H9 (cell line): ENCODE measurements around the gene NFYC. TPM values are rescaled to one million over a fixed set of nuclear protein-coding genes. Genes with fewer than 3 reads are reported as not detected.

Source experiments
- DNase-seq: peaks from one replicate; pipeline ENCODE4 v3.0.0-alpha.2; 2017
- H2AFZ ChIP-seq: one replicate; pipeline ENCODE4 v1.6.1; 2013; ENCODE audit warnings: mild to moderate bottlenecking, low read length, control low read depth, moderate library complexity
- H2AK5ac ChIP-seq: 2 replicates; pipeline ENCODE4 v1.6.1; 2013; ENCODE audit warnings: low read length, control low read depth, mixed read lengths; ENCODE audit not compliant: insufficient read length
- H2BK120ac ChIP-seq: one replicate; pipeline ENCODE4 v1.6.1; 2013; ENCODE audit warnings: low read depth, mild to moderate bottlenecking, low read length, control low read depth, inconsistent platforms; ENCODE audit not compliant: poor library complexity, severe bottlenecking
- H2BK12ac ChIP-seq: 2 replicates; pipeline ENCODE4 v1.6.1; 2013; ENCODE audit warnings: low read length, control low read depth, mixed read lengths, low read depth; ENCODE audit not compliant: insufficient read length
- H2BK15ac ChIP-seq: 2 replicates; pipeline ENCODE4 v1.6.1; 2013; ENCODE audit warnings: low read depth, low read length, control low read depth
- H2BK20ac ChIP-seq: one replicate; pipeline ENCODE4 v1.6.1; 2013; ENCODE audit warnings: low read depth, mild to moderate bottlenecking, low read length, control low read depth, inconsistent platforms; ENCODE audit not compliant: poor library complexity, severe bottlenecking
- H2BK5ac ChIP-seq: 2 replicates; pipeline ENCODE4 v1.6.1; 2013; ENCODE audit warnings: low read length, control low read depth, mixed read lengths; ENCODE audit not compliant: insufficient read length
- H3K14ac ChIP-seq: 2 replicates; pipeline ENCODE4 v1.6.1; 2013; ENCODE audit warnings: low read length, control low read depth; ENCODE audit not compliant: insufficient read depth
- H3K18ac ChIP-seq: 2 replicates; pipeline ENCODE4 v1.6.1; 2013; ENCODE audit warnings: low read depth, mild to moderate bottlenecking, mixed read lengths, low read length, control low read depth; ENCODE audit not compliant: insufficient read length
- H3K23ac ChIP-seq: 2 replicates; pipeline ENCODE4 v1.6.1; 2013; ENCODE audit warnings: low read length, control low read depth, mixed read lengths, low read depth; ENCODE audit not compliant: insufficient read length
- H3K23me2 ChIP-seq: 2 replicates; pipeline ENCODE4 v1.6.1; 2013; ENCODE audit warnings: low read depth, mild to moderate bottlenecking, mixed read lengths, low read length, control low read depth; ENCODE audit not compliant: insufficient read length, poor library complexity, severe bottlenecking
- H3K27ac ChIP-seq: 2 replicates; pipeline ENCODE4 v1.5.1; 2013; ENCODE audit warnings: low read length, control low read depth, mixed read lengths, low read depth; ENCODE audit not compliant: insufficient read length
- H3K27me3 ChIP-seq: 2 replicates; pipeline ENCODE4 v1.6.1; 2013; ENCODE audit warnings: low read length, control low read depth, inconsistent platforms; ENCODE audit not compliant: insufficient read depth
- H3K4ac ChIP-seq: 2 replicates; pipeline ENCODE4 v1.6.1; 2013; ENCODE audit warnings: low read depth, mild to moderate bottlenecking, control low read depth, inconsistent platforms, low read length, moderate library complexity
- H3K4me1 ChIP-seq: 2 replicates; pipeline ENCODE4 v1.6.1; 2013; ENCODE audit warnings: low read length, control low read depth, inconsistent platforms; ENCODE audit not compliant: insufficient read depth
- H3K4me2 ChIP-seq: 2 replicates; pipeline ENCODE4 v1.6.1; 2013; ENCODE audit warnings: low read length, control low read depth, mixed read lengths; ENCODE audit not compliant: insufficient read length, insufficient read depth
- H3K56ac ChIP-seq: 2 replicates; pipeline ENCODE4 v1.6.1; 2013; ENCODE audit warnings: low read depth, mild to moderate bottlenecking, mixed read lengths, low read length, control low read depth; ENCODE audit not compliant: insufficient read length
- H3K79me1 ChIP-seq: 2 replicates; pipeline ENCODE4 v1.6.1; 2013; ENCODE audit warnings: low read depth, mild to moderate bottlenecking, moderate library complexity, low read length, control low read depth, inconsistent platforms; ENCODE audit not compliant: insufficient read depth, poor library complexity, severe bottlenecking
- H3K79me2 ChIP-seq: 2 replicates; pipeline ENCODE4 v1.6.1; 2013; ENCODE audit warnings: low read length, control low read depth, inconsistent platforms; ENCODE audit not compliant: insufficient read depth
- H3K9ac ChIP-seq: 2 replicates; pipeline ENCODE4 v1.6.1; 2013; ENCODE audit warnings: low read length, control low read depth, mixed read lengths; ENCODE audit not compliant: insufficient read length; ENCODE audit errors: extremely low read depth
- H3K9me3 ChIP-seq: one replicate; pipeline ENCODE4 v1.6.1; 2013; ENCODE audit warnings: low read depth, low read length, inconsistent platforms; ENCODE audit not compliant: control insufficient read depth
- H3T11ph ChIP-seq: one replicate; pipeline ENCODE4 v1.6.1; 2013; ENCODE audit warnings: mild to moderate bottlenecking, low read length, control low read depth, inconsistent platforms
- H4K20me1 ChIP-seq: one replicate; pipeline ENCODE4 v1.6.1; 2013; ENCODE audit not compliant: control insufficient read depth, insufficient read length, insufficient read depth
- H4K5ac ChIP-seq: 2 replicates; pipeline ENCODE4 v1.6.1; 2013; ENCODE audit warnings: low read depth, mild to moderate bottlenecking, mixed read lengths, low read length, control low read depth; ENCODE audit not compliant: insufficient read length
- H4K8ac ChIP-seq: replicated peaks from 2 replicates; pipeline ENCODE4 v1.6.1; 2013; ENCODE audit warnings: low read length, control low read depth, mixed read lengths, low read depth; ENCODE audit not compliant: insufficient read length
- H4K91ac ChIP-seq: 2 replicates; pipeline ENCODE4 v1.6.1; 2013; ENCODE audit warnings: low read depth, mild to moderate bottlenecking, moderate library complexity, mixed read lengths, low read length, control low read depth; ENCODE audit not compliant: insufficient read length
- H3K27ac Mint-ChIP-seq, 3 experiments: 2 replicates in 2 of 3; 3 replicates in 1 of 3; pipeline ENCODE4 v1.8.0; 2020 to 2021; ENCODE audit warnings: mixed read lengths in 3 of 3, mild to moderate bottlenecking in 1 of 3, moderate library complexity in 1 of 3
- H3K27me3 Mint-ChIP-seq: 2 replicates; pipeline ENCODE4 v1.8.0; 2021; ENCODE audit warnings: low read depth, mild to moderate bottlenecking, moderate library complexity, mixed read lengths
- H3K36me3 Mint-ChIP-seq, 3 experiments: 2 replicates in 2 of 3; 3 replicates in 1 of 3; pipeline ENCODE4 v1.8.0; 2020 to 2021; ENCODE audit warnings: low read depth in 3 of 3, mixed read lengths in 3 of 3; ENCODE audit not compliant: insufficient read depth in 1 of 3
- H3K4me1 Mint-ChIP-seq, 2 experiments: 2 replicates each; pipeline ENCODE4 v1.8.0; 2020; ENCODE audit warnings: mixed read lengths in 2 of 2
- H3K4me3 Mint-ChIP-seq, 2 experiments: 2 replicates in 1 of 2; 3 replicates in 1 of 2; pipeline ENCODE4 v1.8.0; 2020 to 2021; ENCODE audit warnings: mild to moderate bottlenecking in 2 of 2, mixed read lengths in 2 of 2, moderate library complexity in 1 of 2
- H3K9me3 Mint-ChIP-seq, 2 experiments: 2 replicates in 1 of 2; 3 replicates in 1 of 2; pipeline ENCODE4 v1.8.0; 2020; ENCODE audit warnings: mild to moderate bottlenecking in 2 of 2, mixed read lengths in 2 of 2, moderate library complexity in 1 of 2
- CTCF ChIP-seq: fragments of 200-600 bp; sonication (generic); conservative IDR thresholded peaks from 3 replicates; pipeline ENCODE4 v1.8.0; 2021; ENCODE audit warnings: antibody characterized with exemption, mild to moderate bottlenecking
- WGBS: extraction: QIAGEN DNeasy Blood & Tissue Kit; methylation state at CpG from one replicate; pipeline ENCODE4 v1.1.7; 2013; ENCODE audit warnings: missing lambda C conversion rate, low lambda C conversion rate, mixed read lengths; ENCODE audit not compliant: insufficient read length; ENCODE audit errors: extremely low coverage; 5-methylcytosine and 5-hydroxymethylcytosine counted together
- total RNA-seq: library from RNA; stranded (reverse); gene quantifications from 2 replicates; pipeline ENCODE4 v1.2.1, GENCODE V29; 2021

Gene NFYC
- total RNA-seq, 1 experiment from 2014 or later, result 54.7 TPM

- peak overlapping the region; percentile 70 for H3K4me2 ChIP-seq
- no peak overlapping the region for H3K23ac ChIP-seq
- peak overlapping the region; percentile 97 for H2AFZ ChIP-seq
- H3K23me2 ChIP-seq, result peaks cover 5% of the 10 kb centered on the region
- H2AK5ac ChIP-seq, result no peak overlapping the region
- H3K56ac ChIP-seq, result no peak overlapping the region
- no peak overlapping the region for H4K5ac ChIP-seq
- Mint-ChIP-seq H3K36me3 (peaks cover 2 to 10% (median 10%) of the 10 kb centered on the region in 3 experiments; a peak in 6 of 7 replicates), H3K27me3 (no peaks in the 10 kb centered on the region), H3K9me3 (no peaks in the 10 kb centered on the region), H3K4me3 (peak overlapping the region; percentile 93 to 94), H3K27ac (peak overlapping the region; percentile 99 to 100 (median 100)), H3K4me1 (peaks cover 43 to 46% of the 10 kb centered on the region in 2 experiments)
- peaks cover 27% of the 10 kb centered on the region; the same call in 1 of the 2 replicates for H3K79me2 ChIP-seq
- peak overlapping the region; percentile 79 for H3K9ac ChIP-seq
- H3K27ac ChIP-seq, result peak overlapping the region; percentile 75
- no peak overlapping the region for H4K8ac ChIP-seq
- no peak overlapping the region for H2BK120ac ChIP-seq
- peak overlapping the region; percentile 60 for H2BK5ac ChIP-seq
- H2BK15ac ChIP-seq, result no peak overlapping the region
- peak overlapping the region; percentile 78 for H3K18ac ChIP-seq
- H3K4me1 ChIP-seq, result peaks cover 10% of the 10 kb centered on the region
- TF ChIP-seq CTCF, result no peak
- WGBS, result no CpG with 5 or more reads among the region's 3 CpGs
- H3K27me3 ChIP-seq, result no peaks in the 10 kb centered on the region
- no peaks in the 10 kb centered on the region for H3K79me1 ChIP-seq
- H3K4ac ChIP-seq, result no peak overlapping the region
- no peak overlapping the region for H3K14ac ChIP-seq
- no peak for DNase-seq
- no peaks in the 10 kb centered on the region for H3K9me3 ChIP-seq
- H2BK12ac ChIP-seq, result no peak overlapping the region
- H4K20me1 ChIP-seq, result no peaks in the 10 kb centered on the region
- no peak overlapping the region for H2BK20ac ChIP-seq
- no peak overlapping the region for H4K91ac ChIP-seq
- H3T11ph ChIP-seq, result no peak overlapping the region
Measured at GRCh38 chr1:40708750-40709099, 17.2 kb downstream of the NFYC start.
